Neural cell (in vitro differentiated cells): Measurements from ENCODE around the gene USP36. TPM values are rescaled to one million over a fixed set of nuclear protein-coding genes. Genes with fewer than 3 reads are reported as not detected.

Source experiments
- H2AFZ ChIP-seq: fragments of 200-600, 300-800 bp; sonication (generic), shearing (Covaris generic); 2 replicates; pipeline ENCODE4 v1.6.0; 2014; ENCODE audit warnings: low read depth, mild to moderate bottlenecking, antibody characterized with exemption, low read length, moderate library complexity
- H3F3A ChIP-seq: fragments of 200-600 bp; shearing (Covaris generic); 2 replicates; pipeline ENCODE4 v1.6.1; 2016; ENCODE audit warnings: mild to moderate bottlenecking, moderate library complexity, mixed read lengths, antibody characterized with exemption, low read length; ENCODE audit not compliant: insufficient read depth, poor library complexity, severe bottlenecking
- H3K27ac ChIP-seq: fragments of 200-600, 300-800 bp; sonication (generic), shearing (Covaris generic); 2 replicates; pipeline ENCODE4 v1.5.1; 2014; ENCODE audit warnings: mild to moderate bottlenecking, low read length, moderate library complexity
- H3K27me3 ChIP-seq: fragments of 300-800, 200-600 bp; sonication (generic), shearing (Covaris generic); 2 replicates; pipeline ENCODE4 v1.6.0; 2014; ENCODE audit warnings: mild to moderate bottlenecking, low read depth, low read length, moderate library complexity; ENCODE audit not compliant: insufficient read depth
- H3K36me3 ChIP-seq: fragments of 300-800, 200-600 bp; sonication (generic), shearing (Covaris generic); 2 replicates; pipeline ENCODE4 v1.5.1; 2014; ENCODE audit warnings: mild to moderate bottlenecking, antibody characterized with exemption, low read length, moderate library complexity; ENCODE audit not compliant: insufficient read depth
- H3K4me2 ChIP-seq: fragments of 300-800, 200-600 bp; sonication (generic), shearing (Covaris generic); 2 replicates; pipeline ENCODE4 v1.6.0; 2014; ENCODE audit warnings: mild to moderate bottlenecking, low read length
- H3K4me3 ChIP-seq: fragments of 300-800, 200-600 bp; sonication (generic), shearing (Covaris generic); 2 replicates; pipeline ENCODE4 v1.5.1; 2014; ENCODE audit warnings: mild to moderate bottlenecking, low read length, moderate library complexity
- H3K79me2 ChIP-seq: fragments of 200-600 bp; shearing (Covaris generic); replicated peaks from 2 replicates; pipeline ENCODE4 v1.6.0; 2014; ENCODE audit warnings: mild to moderate bottlenecking, low read length, moderate library complexity; ENCODE audit not compliant: insufficient read depth
- H3K9ac ChIP-seq: fragments of 300-800, 200-600 bp; sonication (generic), shearing (Covaris generic); 2 replicates; pipeline ENCODE4 v1.6.1; 2016; ENCODE audit warnings: mild to moderate bottlenecking, low read length, mixed read lengths
- H3K9me2 ChIP-seq: fragments of 200-600 bp; shearing (Covaris generic); 2 replicates; pipeline ENCODE4 v1.6.1; 2016; ENCODE audit warnings: mild to moderate bottlenecking, low read length, mixed read lengths; ENCODE audit not compliant: insufficient read depth
- H3K9me3 ChIP-seq: fragments of 200-600, 300-800 bp; sonication (generic), shearing (Covaris generic); 2 replicates; pipeline ENCODE4 v1.6.1; 2016; ENCODE audit warnings: mild to moderate bottlenecking, mixed run types, low read length, moderate library complexity, mixed read lengths
- H4K20me1 ChIP-seq: fragments of 200-600 bp; shearing (Covaris generic); 2 replicates; pipeline ENCODE4 v1.6.1; 2016; ENCODE audit warnings: mild to moderate bottlenecking, mixed run types; ENCODE audit not compliant: insufficient read depth
- EP300 ChIP-seq: fragments of 450-650 bp; conservative IDR thresholded peaks from 2 replicates; pipeline ENCODE4 v1.6.1; 2014; ENCODE audit warnings: antibody characterized with exemption, mild to moderate bottlenecking, moderate library complexity; ENCODE audit not compliant: poor library complexity, severe bottlenecking
- EZH2 ChIP-seq: fragments of 200-600, 300-800 bp; shearing (Covaris generic), sonication (generic); IDR thresholded peaks from 2 replicates; pipeline ENCODE4 v1.6.1; 2014; ENCODE audit warnings: antibody characterized with exemption, low read length, borderline replicate concordance, mild to moderate bottlenecking; ENCODE audit not compliant: insufficient read depth, poor library complexity, severe bottlenecking
- MXI1 ChIP-seq: fragments of 450-650 bp; conservative IDR thresholded peaks from 2 replicates; pipeline ENCODE4 v1.6.1; 2014; ENCODE audit warnings: antibody characterized with exemption, mild to moderate bottlenecking; ENCODE audit not compliant: poor library complexity, severe bottlenecking
- POLR2AphosphoS5 ChIP-seq: IDR thresholded peaks from 2 replicates; pipeline ENCODE4 v1.6.1; 2012
- RAD21 ChIP-seq: fragments of 450-650 bp; conservative IDR thresholded peaks from 2 replicates; pipeline ENCODE4 v1.6.1; 2014; ENCODE audit warnings: antibody characterized with exemption, mild to moderate bottlenecking, moderate library complexity
- SMC3 ChIP-seq: fragments of 450-650 bp; conservative IDR thresholded peaks from 2 replicates; pipeline ENCODE4 v1.6.1; 2014; ENCODE audit warnings: antibody characterized with exemption, mild to moderate bottlenecking, moderate library complexity; ENCODE audit not compliant: poor library complexity
- TAF1 ChIP-seq: IDR thresholded peaks from 2 replicates; pipeline ENCODE4 v1.6.1; 2012; ENCODE audit warnings: low read depth
- polyA plus RNA-seq: library from polyadenylated mRNA; depleted of rRNA; stranded (reverse); fragments of >200 nt; gene quantifications from 2 replicates; pipeline ENCODE4 v1.2.3, GENCODE V29; 2014
- TF ChIP-seq, protein P1 (sequence below): fragments of 450-650 bp; IDR thresholded peaks from 2 replicates; pipeline ENCODE4 v1.5.1; 2014; ENCODE audit warnings: antibody characterized with exemption, mild to moderate bottlenecking, moderate library complexity; ENCODE audit not compliant: poor library complexity, severe bottlenecking
- TF ChIP-seq, protein P2 (sequence below): IDR thresholded peaks from 2 replicates; pipeline ENCODE4 v1.6.1; 2012; ENCODE audit warnings: borderline replicate concordance

Gene USP36
- polyA plus RNA-seq, 1 donor from 2014 or later, result 14.4 TPM

DNA sequence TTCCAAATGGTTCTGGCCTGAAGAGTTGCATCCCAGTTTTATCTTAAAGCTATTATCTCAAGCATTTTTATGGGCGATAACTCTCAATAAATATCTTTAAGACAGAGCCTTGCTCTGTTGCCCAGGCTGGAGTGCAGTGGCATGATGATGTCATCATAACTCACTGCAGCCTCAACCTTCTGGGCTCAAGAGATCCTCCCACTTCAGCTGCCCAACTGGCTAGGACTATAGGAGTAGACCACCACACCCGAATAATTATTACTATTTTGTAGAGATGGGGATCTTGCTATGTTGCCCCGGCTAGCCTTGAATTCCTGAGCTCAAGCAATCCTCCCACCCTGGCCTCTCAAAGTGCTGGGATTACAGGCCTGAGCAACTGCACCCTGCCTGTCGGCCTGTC, 32.5 kb downstream of the USP36 start:
- Histone ChIP-seq H4K20me1 (no peaks in the 10 kb centered on the region), H3K4me3 (no peak overlapping the region), H3K36me3 (no peaks in the 10 kb centered on the region), H3F3A (no peaks in the 10 kb centered on the region), H3K79me2 (no peaks in the 10 kb centered on the region), H3K9me3 (no peaks in the 10 kb centered on the region), H2AFZ (no peak overlapping the region), H3K27ac (no peak overlapping the region), H3K27me3 (no peaks in the 10 kb centered on the region), H3K9ac (no peak overlapping the region), H3K4me2 (no peak overlapping the region), H3K9me2 (no peaks in the 10 kb centered on the region)
- TF ChIP-seq RAD21, result no peak
- TF ChIP-seq, protein P1, sequence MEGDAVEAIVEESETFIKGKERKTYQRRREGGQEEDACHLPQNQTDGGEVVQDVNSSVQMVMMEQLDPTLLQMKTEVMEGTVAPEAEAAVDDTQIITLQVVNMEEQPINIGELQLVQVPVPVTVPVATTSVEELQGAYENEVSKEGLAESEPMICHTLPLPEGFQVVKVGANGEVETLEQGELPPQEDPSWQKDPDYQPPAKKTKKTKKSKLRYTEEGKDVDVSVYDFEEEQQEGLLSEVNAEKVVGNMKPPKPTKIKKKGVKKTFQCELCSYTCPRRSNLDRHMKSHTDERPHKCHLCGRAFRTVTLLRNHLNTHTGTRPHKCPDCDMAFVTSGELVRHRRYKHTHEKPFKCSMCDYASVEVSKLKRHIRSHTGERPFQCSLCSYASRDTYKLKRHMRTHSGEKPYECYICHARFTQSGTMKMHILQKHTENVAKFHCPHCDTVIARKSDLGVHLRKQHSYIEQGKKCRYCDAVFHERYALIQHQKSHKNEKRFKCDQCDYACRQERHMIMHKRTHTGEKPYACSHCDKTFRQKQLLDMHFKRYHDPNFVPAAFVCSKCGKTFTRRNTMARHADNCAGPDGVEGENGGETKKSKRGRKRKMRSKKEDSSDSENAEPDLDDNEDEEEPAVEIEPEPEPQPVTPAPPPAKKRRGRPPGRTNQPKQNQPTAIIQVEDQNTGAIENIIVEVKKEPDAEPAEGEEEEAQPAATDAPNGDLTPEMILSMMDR, result no peak
- TF ChIP-seq MXI1, result no peak
- no peak for TF ChIP-seq POLR2AphosphoS5
- TF ChIP-seq TAF1, result no peak
- no peak for TF ChIP-seq SMC3
- TF ChIP-seq, protein P2, sequence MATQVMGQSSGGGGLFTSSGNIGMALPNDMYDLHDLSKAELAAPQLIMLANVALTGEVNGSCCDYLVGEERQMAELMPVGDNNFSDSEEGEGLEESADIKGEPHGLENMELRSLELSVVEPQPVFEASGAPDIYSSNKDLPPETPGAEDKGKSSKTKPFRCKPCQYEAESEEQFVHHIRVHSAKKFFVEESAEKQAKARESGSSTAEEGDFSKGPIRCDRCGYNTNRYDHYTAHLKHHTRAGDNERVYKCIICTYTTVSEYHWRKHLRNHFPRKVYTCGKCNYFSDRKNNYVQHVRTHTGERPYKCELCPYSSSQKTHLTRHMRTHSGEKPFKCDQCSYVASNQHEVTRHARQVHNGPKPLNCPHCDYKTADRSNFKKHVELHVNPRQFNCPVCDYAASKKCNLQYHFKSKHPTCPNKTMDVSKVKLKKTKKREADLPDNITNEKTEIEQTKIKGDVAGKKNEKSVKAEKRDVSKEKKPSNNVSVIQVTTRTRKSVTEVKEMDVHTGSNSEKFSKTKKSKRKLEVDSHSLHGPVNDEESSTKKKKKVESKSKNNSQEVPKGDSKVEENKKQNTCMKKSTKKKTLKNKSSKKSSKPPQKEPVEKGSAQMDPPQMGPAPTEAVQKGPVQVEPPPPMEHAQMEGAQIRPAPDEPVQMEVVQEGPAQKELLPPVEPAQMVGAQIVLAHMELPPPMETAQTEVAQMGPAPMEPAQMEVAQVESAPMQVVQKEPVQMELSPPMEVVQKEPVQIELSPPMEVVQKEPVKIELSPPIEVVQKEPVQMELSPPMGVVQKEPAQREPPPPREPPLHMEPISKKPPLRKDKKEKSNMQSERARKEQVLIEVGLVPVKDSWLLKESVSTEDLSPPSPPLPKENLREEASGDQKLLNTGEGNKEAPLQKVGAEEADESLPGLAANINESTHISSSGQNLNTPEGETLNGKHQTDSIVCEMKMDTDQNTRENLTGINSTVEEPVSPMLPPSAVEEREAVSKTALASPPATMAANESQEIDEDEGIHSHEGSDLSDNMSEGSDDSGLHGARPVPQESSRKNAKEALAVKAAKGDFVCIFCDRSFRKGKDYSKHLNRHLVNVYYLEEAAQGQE, result no peak
- TF ChIP-seq EP300, result no peak
- no peak for TF ChIP-seq EZH2

DNA sequence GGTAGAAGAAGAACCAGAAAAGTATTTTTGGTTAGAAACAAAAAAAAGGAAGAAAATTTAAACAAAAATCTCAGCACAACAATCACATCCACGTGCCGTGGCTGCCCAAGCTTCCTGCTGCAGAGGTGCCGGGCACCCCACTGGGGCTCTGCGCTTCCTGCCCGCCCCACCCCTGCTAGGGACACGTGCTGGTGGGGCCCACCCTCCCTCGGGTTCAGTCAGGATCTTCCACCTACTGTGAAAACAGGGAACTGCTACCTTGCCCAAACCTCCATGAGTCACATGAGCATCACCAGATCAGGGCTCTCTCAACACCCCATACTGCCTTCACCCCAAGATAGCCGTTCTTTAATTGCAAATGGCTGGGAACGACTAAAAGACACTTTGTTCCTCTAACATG, 34.2 kb downstream of the USP36 start:
- Histone ChIP-seq H4K20me1 (no peaks in the 10 kb centered on the region), H2AFZ (no peak overlapping the region), H3K4me3 (no peak overlapping the region), H3F3A (no peaks in the 10 kb centered on the region), H3K9me2 (no peaks in the 10 kb centered on the region), H3K27ac (no peak overlapping the region), H3K9ac (no peak overlapping the region), H3K27me3 (no peaks in the 10 kb centered on the region), H3K36me3 (no peaks in the 10 kb centered on the region), H3K9me3 (no peaks in the 10 kb centered on the region), H3K79me2 (no peaks in the 10 kb centered on the region), H3K4me2 (no peak overlapping the region)
- TF ChIP-seq, protein P1, result no peak
- TF ChIP-seq TAF1 (no peak), RAD21 (no peak), EZH2 (no peak), SMC3 (no peak), EP300 (no peak), POLR2AphosphoS5 (no peak), MXI1 (no peak)
- TF ChIP-seq, protein P2, result no peak
